Neural cell (in vitro differentiated cells): ENCODE measurements around the gene EDIL3.

ENCODE experiments used
- EP300 ChIP-seq: fragments of 450-650 bp; conservative IDR thresholded peaks from 2 replicates; pipeline ENCODE4 v1.6.1; 2014; ENCODE audit warnings: antibody characterized with exemption, mild to moderate bottlenecking, moderate library complexity; ENCODE audit not compliant: poor library complexity, severe bottlenecking
- EZH2 ChIP-seq: fragments of 200-600, 300-800 bp; shearing (Covaris generic), sonication (generic); IDR thresholded peaks from 2 replicates; pipeline ENCODE4 v1.6.1; 2014; ENCODE audit warnings: antibody characterized with exemption, low read length, borderline replicate concordance, mild to moderate bottlenecking; ENCODE audit not compliant: insufficient read depth, poor library complexity, severe bottlenecking
- TAF1 ChIP-seq: IDR thresholded peaks from 2 replicates; pipeline ENCODE4 v1.6.1; 2012; ENCODE audit warnings: low read depth
- TF ChIP-seq, protein P1 (sequence below): fragments of 450-650 bp; IDR thresholded peaks from 2 replicates; pipeline ENCODE4 v1.5.1; 2014; ENCODE audit warnings: antibody characterized with exemption, mild to moderate bottlenecking, moderate library complexity; ENCODE audit not compliant: poor library complexity, severe bottlenecking

DNA sequence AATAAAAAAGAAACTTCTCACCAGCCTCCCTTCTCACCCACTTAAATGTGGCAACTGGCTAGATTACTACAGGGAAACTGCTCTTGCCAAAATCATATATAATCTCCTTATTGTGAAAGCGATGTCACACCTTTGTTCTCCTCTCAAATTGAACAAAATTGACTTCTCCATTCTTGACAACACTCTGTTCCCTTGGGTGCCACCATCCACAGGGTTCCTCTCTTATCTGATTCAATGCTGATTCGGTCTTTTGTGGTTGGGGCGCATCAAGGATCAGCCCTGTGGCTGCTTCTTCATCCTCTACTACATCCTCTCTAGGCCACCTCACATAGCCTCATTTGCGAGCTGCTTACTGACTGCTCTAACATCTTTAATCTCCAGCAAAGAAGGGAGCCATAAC is 86.1 kb downstream of the EDIL3 start:
- TF ChIP-seq, protein P1, sequence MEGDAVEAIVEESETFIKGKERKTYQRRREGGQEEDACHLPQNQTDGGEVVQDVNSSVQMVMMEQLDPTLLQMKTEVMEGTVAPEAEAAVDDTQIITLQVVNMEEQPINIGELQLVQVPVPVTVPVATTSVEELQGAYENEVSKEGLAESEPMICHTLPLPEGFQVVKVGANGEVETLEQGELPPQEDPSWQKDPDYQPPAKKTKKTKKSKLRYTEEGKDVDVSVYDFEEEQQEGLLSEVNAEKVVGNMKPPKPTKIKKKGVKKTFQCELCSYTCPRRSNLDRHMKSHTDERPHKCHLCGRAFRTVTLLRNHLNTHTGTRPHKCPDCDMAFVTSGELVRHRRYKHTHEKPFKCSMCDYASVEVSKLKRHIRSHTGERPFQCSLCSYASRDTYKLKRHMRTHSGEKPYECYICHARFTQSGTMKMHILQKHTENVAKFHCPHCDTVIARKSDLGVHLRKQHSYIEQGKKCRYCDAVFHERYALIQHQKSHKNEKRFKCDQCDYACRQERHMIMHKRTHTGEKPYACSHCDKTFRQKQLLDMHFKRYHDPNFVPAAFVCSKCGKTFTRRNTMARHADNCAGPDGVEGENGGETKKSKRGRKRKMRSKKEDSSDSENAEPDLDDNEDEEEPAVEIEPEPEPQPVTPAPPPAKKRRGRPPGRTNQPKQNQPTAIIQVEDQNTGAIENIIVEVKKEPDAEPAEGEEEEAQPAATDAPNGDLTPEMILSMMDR, result no peak
- TF ChIP-seq EZH2 (no peak), EP300 (no peak), TAF1 (no peak)
